NCI-H1417 (cell line): ENCODE results near the gene TBC1D22A.
"Not testable (repeated sequence)": the region's sequence is repeated elsewhere in the genome, so short reads cannot be mapped to it uniquely, and the experiment has no call there.

ENCODE experiments used
- DNase-seq, 3 experiments: peaks; one replicate each; lab custom pipeline; 2025; lab: John Stamatoyannopoulos, UW

Gene TBC1D22A

DNA sequence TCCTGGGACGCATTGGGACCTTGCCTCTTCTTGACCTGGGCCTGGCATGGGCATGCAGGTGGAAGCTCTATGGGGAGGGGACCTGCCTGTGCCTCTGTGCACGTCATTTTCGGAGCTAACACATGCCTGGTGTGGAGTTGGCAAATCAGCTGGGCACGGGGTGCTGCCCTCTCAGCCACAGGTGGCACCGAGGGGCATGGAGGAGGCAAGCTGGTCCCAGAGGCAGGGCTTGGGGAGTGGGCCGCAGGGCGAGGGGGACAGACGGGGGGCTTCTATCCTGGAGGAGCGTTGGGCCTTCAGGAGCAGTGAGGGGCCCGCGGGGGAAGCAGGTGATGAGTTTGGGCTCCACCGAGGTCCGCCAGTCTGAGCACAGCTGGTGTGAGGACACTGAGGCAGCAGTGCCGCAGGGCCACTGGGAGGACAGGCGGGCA, 362.0 kb downstream of the TBC1D22A start:
- DNase-seq = no peak

DNA sequence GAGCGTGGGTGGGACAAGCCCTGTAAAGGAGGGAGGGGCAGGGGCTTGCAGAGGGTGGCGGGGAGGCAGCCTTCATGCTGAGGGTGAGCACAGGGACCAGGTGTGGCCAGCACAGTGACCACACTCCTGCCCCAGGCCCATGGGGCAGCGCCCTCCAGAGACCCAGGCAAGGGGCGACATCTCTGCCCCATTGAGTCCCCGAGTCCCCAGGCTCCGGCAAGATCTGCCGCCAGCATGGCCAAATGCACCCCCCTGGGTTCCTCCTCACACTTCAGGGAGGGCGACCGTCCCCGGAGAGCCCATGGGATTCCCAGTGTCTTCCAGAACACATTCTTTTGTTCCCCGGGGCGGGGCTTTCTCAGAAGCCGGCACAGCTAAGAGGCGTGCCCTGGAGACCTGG, 362.5 kb downstream of the TBC1D22A start:
- DNase-seq = no peak

DNA sequence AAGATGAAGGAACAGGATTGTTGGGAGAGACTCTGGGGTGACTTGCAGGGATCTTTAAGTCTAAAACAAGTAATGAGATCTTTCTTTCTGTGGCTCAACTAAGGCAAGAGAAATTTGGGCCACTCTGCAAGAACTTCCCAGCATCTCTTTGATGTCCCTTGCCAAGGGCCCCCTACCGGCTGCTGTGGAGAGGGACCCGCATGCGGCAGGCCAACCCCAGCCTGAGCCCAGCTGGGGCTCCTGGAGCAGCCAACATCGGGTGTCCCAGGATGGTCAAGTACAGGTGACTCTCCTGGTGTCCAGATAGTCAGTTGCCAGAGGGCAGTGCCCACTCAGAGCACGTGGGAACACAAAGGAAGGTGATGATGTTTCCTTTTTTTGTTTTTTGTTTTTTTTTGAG, 363.2 kb downstream of the TBC1D22A start:
- DNase-seq = no peak

DNA sequence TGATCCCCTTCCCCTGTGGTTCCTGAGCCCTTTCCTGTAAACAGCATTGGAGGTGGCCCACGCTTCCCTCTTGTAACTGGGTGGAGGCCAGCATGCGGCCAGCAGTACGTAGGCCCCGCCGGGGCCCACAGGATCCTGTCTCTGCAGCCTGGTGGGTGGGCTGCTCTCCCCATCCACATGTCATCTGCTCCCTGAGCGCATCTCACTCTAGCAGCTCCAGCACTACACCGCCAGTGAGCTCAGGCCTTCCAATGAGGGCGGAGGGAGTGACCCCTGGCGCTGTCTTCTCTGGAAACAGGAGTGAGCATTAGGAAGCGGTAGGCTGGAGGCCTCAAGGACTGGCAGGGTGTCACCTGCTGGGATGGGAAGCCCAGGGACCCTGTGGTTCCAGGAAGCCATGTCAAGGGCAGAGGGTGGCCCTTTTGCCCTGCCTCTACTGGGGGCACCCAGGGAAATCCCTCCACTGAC, 363.9 kb downstream of the TBC1D22A start:
- no peak for DNase-seq

DNA sequence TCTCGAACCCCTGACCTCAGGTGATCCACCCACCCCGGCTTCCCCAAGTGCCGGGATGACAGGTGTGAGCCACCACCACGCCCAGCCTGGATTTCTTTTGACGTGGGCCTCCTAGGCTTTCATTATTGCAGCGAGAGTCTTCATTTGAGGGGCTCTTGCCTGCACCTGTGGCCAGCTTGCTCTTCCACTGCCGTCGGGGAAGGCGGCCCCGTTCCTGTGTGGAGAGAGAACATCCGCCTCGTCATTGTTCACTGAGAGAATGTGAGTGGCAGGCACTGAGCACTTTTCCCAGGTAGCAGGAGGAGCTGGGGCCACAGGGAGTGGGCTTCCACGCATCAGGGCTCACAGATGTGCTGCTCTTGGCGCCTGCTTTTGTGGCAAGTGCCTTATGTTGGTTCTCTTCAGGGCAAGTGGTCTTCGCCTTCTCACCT, 365.0 kb downstream of the TBC1D22A start:
- no peak for DNase-seq

DNA sequence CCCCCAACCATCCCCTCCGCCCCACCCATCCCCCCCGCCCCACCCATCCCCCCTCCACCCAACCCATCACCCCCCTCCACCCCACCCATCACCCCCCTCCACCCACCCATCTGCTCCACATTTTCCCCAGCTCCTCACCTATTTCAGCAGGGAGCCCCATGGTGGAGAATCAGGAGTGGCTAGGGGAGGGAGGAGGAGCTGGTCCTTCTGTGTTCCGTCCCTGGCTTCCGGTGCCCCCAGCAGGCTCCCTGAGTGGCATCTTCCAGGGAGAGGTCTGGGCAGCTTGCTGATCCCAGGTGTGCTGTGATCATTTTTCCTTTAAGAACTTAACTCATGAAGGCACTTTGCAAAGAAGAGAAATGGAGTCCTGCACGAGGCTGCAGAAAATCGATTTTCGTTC, 365.8 kb downstream of the TBC1D22A start:
- no peak for DNase-seq

DNA sequence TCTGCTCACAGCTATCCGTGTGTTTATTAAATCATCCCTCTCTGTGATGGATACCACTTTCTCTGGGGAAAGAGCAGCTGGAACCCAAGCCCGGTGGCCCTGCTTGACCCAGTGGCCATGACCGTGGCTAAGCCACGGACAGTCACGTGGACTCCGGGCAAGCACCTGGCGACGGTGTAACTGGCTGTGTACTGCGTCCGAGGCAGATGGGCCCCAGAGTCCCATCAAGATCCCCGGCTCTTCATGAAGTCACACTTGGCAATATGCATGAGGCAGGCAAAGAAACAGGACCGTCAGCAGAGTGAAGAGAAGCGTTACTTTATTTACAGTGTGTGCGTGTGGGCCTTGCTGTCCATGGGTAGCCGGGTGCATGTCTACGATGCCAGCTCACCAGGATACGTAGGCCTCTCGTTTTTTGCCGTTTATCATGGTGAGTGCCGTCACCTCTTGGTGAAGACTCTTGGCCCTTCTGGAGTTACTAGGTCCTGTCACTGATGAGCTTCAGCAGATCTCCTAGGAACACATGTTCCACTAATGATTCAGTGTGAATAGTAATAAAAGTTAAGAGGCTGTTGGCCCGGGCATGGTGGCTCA, 366.3 kb downstream of the TBC1D22A start:
- DNase-seq = no peak

DNA sequence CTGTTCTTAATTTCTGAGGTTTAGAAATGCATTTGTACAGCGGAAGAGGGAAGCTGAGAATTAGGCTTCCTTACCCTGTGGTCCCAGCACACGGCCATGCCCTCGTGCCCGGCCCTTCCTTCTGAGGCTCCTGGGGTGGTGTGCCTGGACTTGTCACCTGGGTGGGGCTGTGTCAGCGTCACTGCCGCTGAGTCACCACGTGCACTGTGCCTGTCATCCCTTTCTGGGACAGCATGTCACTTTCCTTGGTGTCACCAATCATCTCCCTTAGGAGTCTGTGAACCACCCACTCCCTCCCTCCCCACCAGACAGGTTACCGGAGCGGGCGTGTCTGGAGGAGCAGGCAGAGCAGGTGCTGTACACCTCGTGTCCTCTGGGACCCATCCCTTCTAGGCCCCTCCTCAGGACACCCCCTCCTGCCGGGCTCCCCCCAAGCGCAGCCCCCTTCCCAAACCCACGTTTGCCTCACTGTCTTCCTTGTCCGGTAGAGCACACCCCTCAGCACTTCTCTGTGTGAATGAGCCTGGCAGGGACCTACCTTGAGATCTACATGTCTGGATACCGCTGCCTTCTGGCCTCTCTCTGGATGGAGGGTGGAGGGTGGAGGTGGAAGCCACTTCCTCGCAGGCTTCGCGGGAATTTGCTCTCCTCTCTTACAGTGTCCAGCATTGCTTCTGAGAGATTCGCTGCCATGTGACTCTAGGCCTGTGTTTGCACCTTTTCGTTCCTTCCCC, 367.6 kb downstream of the TBC1D22A start:
- no peak for DNase-seq

DNA sequence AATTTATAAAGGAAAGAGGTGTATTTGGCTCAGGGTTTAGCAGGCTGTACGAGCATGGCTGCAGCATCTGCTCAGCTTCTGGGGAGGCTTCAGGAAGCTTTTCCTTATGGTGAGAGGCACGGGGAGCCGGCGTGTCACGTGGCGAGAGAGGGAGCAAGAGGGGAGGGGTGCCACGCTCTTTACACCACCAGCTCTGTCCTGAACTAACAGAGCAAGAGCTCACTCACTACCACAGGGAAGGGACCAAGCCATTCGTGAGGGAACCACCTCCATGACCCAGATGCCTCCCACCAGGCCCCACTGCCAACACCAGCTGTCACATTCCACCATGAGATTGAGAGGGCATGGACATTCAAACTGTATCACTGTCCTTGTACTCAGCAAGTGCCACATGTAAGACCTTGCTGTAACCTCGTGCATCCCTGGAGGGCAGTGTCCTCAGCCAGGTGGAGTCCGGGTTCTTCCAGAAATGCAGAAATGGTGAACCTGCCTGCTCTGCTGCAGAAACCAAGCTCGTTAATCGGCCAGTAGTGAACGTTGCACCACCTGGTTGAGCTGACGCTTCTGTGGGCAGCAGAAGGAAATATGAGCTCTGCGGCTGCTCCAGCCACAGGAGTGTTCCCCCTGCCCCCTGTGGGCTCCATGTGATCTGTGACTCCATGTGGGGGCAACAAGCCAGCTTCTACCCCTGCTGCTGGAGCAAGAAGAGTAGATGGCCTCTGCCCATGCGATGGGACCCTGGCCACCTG, 368.6 kb downstream of the TBC1D22A start:
- DNase-seq = no peak

DNA sequence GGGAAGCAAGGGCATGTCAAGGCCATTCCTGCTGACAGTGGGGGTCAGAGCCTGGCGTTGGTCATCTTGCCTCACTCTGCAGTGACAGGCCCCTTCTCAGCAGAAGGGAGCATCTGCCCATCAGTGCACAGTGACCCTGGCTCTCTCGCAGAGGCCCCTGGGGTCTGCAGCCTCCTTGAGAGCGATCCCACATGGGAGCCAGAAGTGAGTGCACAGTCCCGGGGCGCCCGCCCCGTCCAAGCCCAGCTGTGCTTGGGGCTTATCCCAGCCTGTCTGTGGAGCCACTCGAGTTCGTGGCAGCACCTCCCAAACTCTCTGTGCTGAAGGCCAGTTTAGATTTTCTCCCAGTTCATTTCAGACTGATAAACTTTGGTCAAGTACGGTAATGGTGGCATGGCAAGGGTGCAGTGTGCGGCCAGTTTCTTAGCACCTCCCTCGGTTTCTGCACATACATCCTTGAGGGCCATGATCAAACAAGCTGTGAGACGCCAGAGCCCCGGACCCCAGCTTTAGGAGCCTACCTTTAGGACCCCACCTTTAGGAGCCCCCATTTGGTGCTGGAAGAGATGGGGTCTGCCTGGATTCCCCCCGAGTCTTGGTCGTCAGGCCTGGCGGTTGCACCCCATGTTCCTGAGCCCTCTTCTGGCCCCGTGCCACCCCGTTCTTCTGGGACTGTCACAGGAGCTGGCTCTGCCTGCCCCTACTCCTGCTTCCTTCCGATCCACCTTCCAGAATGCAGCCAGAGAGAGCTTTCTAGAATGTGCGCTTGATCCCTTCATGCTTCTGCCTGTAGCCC, 369.4 kb downstream of the TBC1D22A start:
- DNase-seq = no peak

DNA sequence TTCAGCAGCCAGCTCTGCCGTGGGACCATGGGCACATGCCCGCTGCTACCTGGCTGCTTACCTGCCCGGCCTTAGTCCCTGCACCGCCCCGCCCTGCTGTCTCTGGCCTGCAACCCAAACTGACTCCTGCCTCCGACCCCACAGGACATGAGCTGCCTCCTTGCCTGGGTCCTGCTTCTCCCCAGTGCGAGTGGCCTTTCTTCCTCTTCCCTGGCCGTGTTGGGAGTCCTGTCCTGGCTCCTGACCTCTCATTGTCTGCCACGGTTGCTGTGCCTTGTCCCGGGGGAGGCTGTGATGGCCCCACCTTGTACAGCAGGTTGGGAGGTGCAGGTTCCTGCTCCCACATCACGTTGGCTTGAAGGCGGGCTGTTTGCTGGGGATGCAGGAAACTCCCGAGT, 370.0 kb downstream of the TBC1D22A start:
- DNase-seq = no peak

DNA sequence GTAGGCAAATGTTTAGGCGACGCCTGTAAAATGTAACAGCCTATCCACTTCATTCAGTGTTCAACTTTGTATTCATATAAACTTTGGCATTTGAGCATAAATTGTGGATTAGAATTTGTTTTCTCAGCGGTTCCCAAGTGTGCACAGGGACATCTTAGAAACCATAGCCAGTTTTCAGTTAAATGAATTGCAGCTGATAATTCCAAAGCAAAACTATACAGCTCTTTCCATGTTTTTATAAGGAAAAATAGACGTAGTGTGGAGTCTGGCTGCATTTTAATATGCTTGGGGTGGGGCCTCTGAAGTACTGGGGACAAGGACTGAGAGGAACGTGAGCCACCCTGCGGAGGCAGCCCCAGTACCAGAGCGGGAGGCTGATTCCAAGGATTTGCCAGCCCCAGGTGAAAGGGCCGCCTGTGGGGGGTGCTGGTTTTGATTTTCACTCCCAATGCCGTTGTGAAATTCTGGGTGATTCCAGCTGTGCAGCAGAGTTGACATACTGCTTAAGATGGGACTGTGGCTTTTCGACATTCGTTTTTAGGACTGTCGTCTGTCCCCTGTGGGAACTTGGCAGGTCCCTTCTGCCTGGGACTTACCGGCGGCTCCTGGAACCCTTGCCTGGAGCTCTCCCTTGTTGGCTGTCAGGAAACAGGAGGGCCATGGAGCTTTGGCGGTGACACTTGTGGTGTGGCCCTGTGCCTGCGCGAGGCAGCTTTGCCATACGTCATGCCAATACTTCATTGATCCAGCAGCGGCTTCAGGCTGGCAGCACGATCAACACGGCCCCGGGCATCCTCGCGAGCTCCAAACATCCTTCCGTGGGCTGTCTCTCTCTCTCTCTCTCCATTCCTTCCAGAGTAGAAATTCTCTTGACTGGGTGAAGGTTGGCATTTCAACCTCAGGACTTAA, 370.9 kb downstream of the TBC1D22A start:
- DNase-seq = no peak

DNA sequence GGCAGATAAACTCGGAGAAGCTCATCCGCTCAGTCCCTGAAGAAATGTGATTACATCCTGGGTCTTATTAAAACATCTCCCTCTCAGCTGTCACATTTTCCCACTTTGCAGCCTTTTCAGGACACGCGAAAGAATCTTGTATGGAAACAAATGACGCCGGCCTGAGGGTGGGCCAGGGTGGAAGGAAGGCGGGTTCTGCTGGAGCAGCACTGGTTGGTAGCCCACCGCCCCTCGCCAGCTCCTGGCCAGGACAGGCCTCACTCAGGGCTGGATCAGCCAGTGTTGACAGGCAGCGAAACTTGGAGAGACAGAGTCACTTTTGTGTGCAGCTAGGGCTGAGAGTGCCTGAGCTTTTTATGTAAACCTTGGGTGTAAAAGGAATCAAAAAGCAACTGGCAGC, 371.8 kb downstream of the TBC1D22A start:
- no peak for DNase-seq

DNA sequence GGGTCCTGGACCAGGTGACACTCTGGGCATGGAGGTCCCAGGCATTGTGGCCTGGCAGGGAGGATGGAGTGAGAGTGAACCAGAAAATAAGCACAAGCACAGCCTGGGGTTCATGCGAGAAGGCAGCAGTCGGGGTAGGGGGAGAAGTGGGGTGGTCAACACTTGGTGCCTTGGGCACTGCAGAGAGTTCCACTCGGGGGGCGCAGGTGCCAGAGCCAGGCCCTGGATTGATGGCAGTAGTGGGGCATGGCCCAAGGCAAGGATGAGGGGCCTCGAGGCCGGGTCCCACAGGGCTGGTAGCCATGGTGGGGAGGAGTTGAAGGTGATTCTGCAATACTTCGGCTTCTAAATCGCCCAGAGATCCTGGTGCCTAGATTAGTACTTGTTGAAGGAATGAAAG, 372.9 kb downstream of the TBC1D22A start:
- DNase-seq = no peak

DNA sequence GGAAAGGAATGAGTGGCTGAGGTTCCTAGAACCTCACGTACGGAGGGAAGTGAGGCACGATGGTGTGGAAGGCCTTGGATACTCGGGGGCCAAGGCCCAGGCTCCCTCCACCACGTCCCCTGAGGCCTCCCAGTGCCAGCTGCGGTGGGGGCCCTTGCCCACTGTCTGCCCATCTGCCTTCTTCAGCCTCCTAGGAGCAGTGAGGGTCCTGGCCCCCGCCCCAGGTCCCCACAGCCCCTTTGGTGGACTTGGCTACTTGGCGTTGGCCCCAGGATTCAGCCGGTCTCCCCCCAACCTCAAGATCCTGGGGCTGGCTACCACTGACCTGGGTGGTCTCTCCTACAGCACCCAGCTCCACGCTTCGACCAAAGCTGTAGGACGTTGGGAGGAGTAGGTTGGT, 373.6 kb downstream of the TBC1D22A start:
- no peak for DNase-seq

DNA sequence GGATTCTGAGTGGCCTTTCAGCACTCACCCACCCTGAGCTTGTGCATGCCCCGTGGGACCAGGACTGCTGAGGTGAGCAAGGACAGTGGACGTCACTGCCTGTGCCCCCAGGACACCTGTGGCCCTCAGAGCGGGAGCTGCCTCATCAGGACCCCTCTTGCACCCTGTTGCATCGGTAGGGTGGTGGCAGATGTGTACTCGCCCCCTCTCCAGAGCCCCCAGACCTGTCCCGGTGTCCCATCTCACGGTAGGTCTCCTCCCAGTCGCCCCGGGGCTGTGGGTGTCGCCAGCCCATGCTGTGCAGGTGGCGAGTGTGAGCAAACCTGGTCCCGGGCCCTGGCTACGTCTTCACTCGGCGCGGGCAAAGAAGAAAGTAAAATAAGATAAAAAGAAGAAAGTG, 374.2 kb downstream of the TBC1D22A start:
- DNase-seq = no peak

DNA sequence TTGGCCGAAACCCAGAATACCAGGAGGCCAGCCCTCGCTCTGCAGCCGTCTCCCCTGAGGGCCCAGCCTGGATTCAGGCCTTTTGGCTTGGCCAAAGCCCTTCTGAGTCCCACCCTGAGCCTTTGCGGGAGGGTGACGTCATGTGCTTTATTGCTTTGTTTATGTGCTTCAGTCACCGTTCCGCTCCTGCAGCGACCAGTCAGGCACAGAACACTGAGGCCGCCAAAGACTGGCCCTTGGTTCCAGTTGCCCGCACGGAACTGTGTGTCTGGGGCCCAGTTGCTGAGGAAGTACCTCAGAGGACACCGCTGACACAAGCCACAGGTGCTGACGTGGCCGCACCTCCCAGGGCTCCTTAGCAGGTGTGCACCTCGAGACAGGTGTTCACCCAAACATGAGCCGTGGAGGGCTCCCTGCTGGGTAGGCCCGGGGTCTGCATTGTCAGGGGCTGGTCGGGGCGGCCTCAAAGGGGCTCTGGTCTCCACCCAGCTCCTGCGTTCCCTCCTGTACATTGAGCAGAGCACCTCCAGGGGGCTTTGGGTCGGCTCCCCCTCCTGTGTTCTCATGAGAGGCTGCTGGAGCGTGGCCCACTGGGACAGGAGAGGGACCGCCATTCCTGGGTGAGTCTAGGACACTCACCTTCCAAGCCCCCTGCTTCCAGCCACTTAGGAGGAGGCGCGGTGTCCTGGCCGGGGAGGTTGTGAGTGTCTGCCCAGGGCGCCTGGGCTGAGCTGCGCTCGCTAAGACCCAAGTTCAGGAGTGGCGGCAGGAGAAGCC, 376.8 kb downstream of the TBC1D22A start:
- DNase-seq = no peak

DNA sequence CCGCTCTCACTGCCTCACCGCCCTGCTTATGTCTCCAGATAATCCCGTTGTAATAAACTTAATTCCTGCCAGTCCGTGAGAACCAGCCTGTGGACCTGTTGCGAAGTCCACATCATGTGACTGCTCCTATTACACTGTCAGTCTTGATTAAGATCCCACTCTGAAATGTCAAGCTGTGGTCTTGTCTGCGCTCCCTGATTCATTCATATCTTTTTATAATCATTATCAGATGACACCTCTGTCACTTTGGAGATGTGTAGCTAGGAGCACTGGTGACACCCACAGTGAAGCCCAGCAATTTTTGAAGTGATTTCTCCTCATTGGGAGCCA, 377.3 kb downstream of the TBC1D22A start:
- DNase-seq = no peak

DNA sequence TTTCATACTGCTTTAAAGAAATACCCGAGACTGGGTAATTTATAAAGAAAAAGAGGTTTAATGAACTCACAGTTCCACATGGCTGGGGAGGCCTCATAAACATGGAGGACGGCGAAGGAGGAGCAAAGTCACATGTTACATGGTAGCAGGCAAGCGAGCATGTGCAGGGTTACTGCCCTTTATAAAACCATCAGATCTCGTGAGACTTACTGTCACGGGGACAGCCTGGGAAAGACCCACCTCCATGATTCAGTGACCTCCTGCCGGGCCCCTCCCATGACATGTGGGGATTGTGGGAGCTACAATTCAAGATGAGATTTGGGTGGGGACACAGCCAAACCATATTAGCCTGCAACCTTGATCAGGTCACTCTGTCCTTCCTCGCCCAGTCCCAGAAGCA, 378.5 kb downstream of the TBC1D22A start:
- DNase-seq = not testable (repeated sequence)

DNA sequence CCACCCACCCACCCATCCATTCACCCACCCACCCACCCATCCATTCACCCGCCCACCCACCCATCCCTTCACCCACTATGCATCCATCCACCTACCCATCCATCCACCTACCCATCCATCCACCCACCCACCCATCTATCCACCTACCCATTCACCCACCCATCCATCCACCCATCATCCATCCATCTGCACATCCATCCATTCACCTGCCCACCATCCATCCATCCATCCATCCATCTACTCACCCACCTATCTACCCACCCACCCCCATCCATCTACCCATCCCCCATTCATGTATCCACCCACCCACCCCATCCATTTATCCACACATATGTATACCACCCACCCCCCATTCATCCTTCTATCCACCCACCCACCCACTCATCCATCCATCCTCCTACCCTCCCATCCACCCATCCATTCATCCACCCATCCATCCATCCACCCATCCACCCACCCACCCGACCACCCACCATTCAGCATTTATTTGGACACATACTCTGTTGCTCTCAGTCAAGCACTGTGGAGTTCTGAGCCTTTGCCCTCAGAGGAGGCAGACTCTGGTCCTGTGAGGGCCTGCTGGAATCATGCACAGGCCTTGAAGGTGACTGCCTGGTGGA, 380.1 kb downstream of the TBC1D22A start:
- DNase-seq = no peak
